Measurements from ENCODE around the gene C2orf81. TPM values are rescaled to one million over a fixed set of nuclear protein-coding genes. Genes with fewer than 3 reads are reported as not detected.

C2orf81 gene
- polyA plus RNA-seq, 1 donor: 2.2 TPM

Other genes with a start within 250 kb of the C2orf81 start
- 41.5 TPM for gene MOB1A, start 242.7 kb downstream of the C2orf81 start, polyA plus RNA-seq (ENCODE audit: insufficient read length)
- 21.8 TPM for gene MTHFD2, start 223.0 kb downstream of the C2orf81 start, polyA plus RNA-seq (ENCODE audit: insufficient read length)
- 2.0 TPM for gene SLC4A5, start 78.2 kb downstream of the C2orf81 start, polyA plus RNA-seq (ENCODE audit: insufficient read length)
- gene DCTN1, start 41.3 kb downstream of the C2orf81 start, polyA plus RNA-seq (ENCODE audit: insufficient read length): 98.0 TPM
- gene WDR54, start 111 bp upstream of the C2orf81 start, polyA plus RNA-seq (ENCODE audit: insufficient read length): 8.7 TPM
- gene RTKN, start 20.3 kb upstream of the C2orf81 start, polyA plus RNA-seq (ENCODE audit: insufficient read length): 50.9 TPM
- gene INO80B, start 33.5 kb upstream of the C2orf81 start, polyA plus RNA-seq (ENCODE audit: insufficient read length): 19.0 TPM
- 57.6 TPM for gene WBP1, start 36.8 kb upstream of the C2orf81 start, polyA plus RNA-seq (ENCODE audit: insufficient read length)
- 30.4 TPM for gene MOGS, start 43.8 kb upstream of the C2orf81 start, polyA plus RNA-seq (ENCODE audit: insufficient read length)
- gene MRPL53, start 51.1 kb upstream of the C2orf81 start, polyA plus RNA-seq (ENCODE audit: insufficient read length): 66.9 TPM
- 9.9 TPM for gene CCDC142, start 61.4 kb upstream of the C2orf81 start, polyA plus RNA-seq (ENCODE audit: insufficient read length)
- 18.3 TPM for gene TTC31, start 61.5 kb upstream of the C2orf81 start, polyA plus RNA-seq (ENCODE audit: insufficient read length)
- 1.2 TPM for gene LBX2, start 78.0 kb upstream of the C2orf81 start, polyA plus RNA-seq (ENCODE audit: insufficient read length)
- gene PCGF1, start 86.1 kb upstream of the C2orf81 start, polyA plus RNA-seq (ENCODE audit: insufficient read length): 14.1 TPM
- gene TLX2, start 92.8 kb upstream of the C2orf81 start, polyA plus RNA-seq (ENCODE audit: insufficient read length): not detected
- 0.14 TPM for gene DQX1, start 104.6 kb upstream of the C2orf81 start, polyA plus RNA-seq (ENCODE audit: insufficient read length)
- gene AUP1, start 108.1 kb upstream of the C2orf81 start, polyA plus RNA-seq (ENCODE audit: insufficient read length): 60.5 TPM
- 28.8 TPM for gene HTRA2, start 108.3 kb upstream of the C2orf81 start, polyA plus RNA-seq (ENCODE audit: insufficient read length)
- gene LOXL3, start 132.3 kb upstream of the C2orf81 start, polyA plus RNA-seq (ENCODE audit: insufficient read length): 8.7 TPM
- gene DOK1, start 133.1 kb upstream of the C2orf81 start, polyA plus RNA-seq (ENCODE audit: insufficient read length): 5.5 TPM
- 0.14 TPM for gene M1AP, start 226.7 kb upstream of the C2orf81 start, polyA plus RNA-seq (ENCODE audit: insufficient read length)
- 2.1 TPM for gene SEMA4F, start 232.6 kb upstream of the C2orf81 start, polyA plus RNA-seq (ENCODE audit: insufficient read length)

Measured in forelimb muscle (tissue), 1 donor.